ENCODE measurements around the gene C12orf57. TPM values are rescaled to one million over a fixed set of nuclear protein-coding genes. Genes with fewer than 3 reads are reported as not detected.

C12orf57 gene, protein sequence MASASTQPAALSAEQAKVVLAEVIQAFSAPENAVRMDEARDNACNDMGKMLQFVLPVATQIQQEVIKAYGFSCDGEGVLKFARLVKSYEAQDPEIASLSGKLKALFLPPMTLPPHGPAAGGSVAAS
- total RNA-seq (107 and 177 TPM in 2 replicates), polyA plus RNA-seq (172 and 220 TPM in 2 replicates), polyA minus RNA-seq (ENCODE audit: low replicate concordance) (60.1 and 67.8 TPM in 2 replicates)
- 181 and 214 TPM in 2 replicates for polyA plus RNA-seq (2012)

DNA sequence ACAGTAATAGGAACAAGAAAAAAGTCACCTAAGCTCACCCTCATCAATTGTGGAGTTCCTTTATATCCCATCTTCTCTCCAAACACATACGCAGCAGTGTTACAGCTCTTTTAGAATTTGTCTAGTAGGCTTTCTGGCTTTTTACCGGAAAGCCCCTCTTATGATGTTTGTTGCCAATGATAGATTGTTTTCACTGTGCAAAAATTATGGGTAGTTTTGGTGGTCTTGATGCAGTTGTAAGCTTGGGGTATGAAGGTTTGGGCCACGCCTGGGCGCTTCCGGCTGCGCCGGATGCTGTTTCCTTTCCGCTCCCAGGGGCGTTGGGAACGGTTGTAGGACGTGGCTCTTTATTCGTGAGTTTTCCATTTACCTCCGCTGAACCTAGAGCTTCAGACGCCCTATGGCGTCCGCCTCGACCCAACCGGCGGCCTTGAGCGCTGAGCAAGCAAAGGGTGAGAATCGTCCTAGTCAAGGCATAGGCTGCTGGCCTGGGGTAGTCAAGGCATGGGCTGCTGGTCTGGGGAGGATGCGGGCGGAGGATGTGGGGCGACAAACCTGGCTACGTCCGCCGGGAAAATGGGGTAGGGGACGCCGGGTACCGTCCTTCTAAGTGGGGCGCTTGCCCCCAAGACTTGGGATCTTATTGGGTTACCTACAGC is at the start of gene C12orf57, which contains the start of gene RNU7-1:
Gene C12orf57 (plus strand): TSS at position 301 of the 659 bp plus-strand sequence. CDS start 100 bp downstream, at position 401.
Gene RNU7-1 (plus strand): TSS at position 95 of the 659 bp plus-strand sequence.
- TF ChIP-seq EZH2 (IDR thresholded peaks at IDR 0.05; ENCODE audit: low read length, missing control alignments): no peak
- peak within 1 kb of the TSS; percentile 64 to 75 (median 70) for H3K4me3 ChIP-seq (replicated peaks in 1 of 4; ENCODE audit: control extremely low read depth in 1 of 4, insufficient read depth in 1 of 4, low read depth in 3 of 4, low read length in 4 of 4)

DNA sequence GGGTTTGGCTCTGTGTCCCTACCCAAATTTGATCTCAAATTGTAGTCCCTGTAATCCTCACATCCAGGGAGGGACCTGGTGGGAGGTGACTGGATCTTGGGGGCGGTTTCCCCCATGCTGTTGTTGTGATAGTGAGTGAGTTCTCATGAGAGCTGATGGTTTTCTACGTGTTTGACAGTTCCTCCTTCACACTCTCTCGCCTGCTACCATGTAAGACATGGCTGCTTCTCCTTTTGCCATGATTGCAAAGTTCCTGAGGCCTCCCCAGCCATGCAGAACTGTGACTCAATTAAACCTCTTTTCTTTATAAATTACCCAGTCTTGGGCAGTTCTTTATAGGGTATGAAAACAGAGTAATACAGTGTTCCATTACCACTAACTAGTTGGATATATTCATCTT is 49.5 kb upstream of the C12orf57 start:
- Histone ChIP-seq H3K36me3 (ENCODE audit: control insufficient read depth, insufficient read depth, low read length) (no peaks in the 10 kb centered on the region), H3K4me2 (ENCODE audit: extremely low read depth, insufficient read depth, low read length) (no peak overlapping the region), H3K27me3 (ENCODE audit: control insufficient read depth, insufficient read depth, low read length) (no peaks in the 10 kb centered on the region), H3K4me1 (ENCODE audit: control insufficient read depth, extremely low read depth, insufficient read depth, low read length) (no peaks in the 10 kb centered on the region), H3K27ac (ENCODE audit: insufficient read depth, low read length) (no peak overlapping the region), H3K79me2 (ENCODE audit: control insufficient read depth, insufficient read depth, low read length) (no peaks in the 10 kb centered on the region), H3K4me3 (replicated peaks in 1 of 4; ENCODE audit: control extremely low read depth in 1 of 4, insufficient read depth in 1 of 4, low read depth in 3 of 4, low read length in 4 of 4) (no peak overlapping the region), H2AFZ (ENCODE audit: low read length) (no peak overlapping the region), H3K9me3 (ENCODE audit: control insufficient read depth, insufficient read depth, low read depth, low read length) (no peaks in the 10 kb centered on the region), H3K9ac (ENCODE audit: insufficient read depth, low read length) (no peak overlapping the region), H4K20me1 (ENCODE audit: control insufficient read depth, extremely low read depth, insufficient read depth, low read length) (no peaks in the 10 kb centered on the region)
- TF ChIP-seq, protein P1, sequence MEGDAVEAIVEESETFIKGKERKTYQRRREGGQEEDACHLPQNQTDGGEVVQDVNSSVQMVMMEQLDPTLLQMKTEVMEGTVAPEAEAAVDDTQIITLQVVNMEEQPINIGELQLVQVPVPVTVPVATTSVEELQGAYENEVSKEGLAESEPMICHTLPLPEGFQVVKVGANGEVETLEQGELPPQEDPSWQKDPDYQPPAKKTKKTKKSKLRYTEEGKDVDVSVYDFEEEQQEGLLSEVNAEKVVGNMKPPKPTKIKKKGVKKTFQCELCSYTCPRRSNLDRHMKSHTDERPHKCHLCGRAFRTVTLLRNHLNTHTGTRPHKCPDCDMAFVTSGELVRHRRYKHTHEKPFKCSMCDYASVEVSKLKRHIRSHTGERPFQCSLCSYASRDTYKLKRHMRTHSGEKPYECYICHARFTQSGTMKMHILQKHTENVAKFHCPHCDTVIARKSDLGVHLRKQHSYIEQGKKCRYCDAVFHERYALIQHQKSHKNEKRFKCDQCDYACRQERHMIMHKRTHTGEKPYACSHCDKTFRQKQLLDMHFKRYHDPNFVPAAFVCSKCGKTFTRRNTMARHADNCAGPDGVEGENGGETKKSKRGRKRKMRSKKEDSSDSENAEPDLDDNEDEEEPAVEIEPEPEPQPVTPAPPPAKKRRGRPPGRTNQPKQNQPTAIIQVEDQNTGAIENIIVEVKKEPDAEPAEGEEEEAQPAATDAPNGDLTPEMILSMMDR (conservative IDR thresholded peaks at IDR 0.05 in 1 of 2, IDR thresholded peaks at IDR 0.05 in 1 of 2; ENCODE audit: low read depth in 1 of 2, low read length in 2 of 2): no peak
- TF ChIP-seq EZH2 (IDR thresholded peaks at IDR 0.05; ENCODE audit: low read length, missing control alignments): no peak
- DNase-seq (ENCODE audit: low read depth in 2 of 2): no peak

More for the DNA sequence above, at the start of gene C12orf57, which contains the start of gene RNU7-1:
- peaks cover 23% of the 10 kb centered on the region for H3K36me3 ChIP-seq (ENCODE audit: control insufficient read depth, insufficient read depth, low read length)
- no peak within 1 kb of the TSS for H2AFZ ChIP-seq (ENCODE audit: low read length)
- no peaks in the 10 kb centered on the region for H3K27me3 ChIP-seq (ENCODE audit: control insufficient read depth, insufficient read depth, low read length)
- peak within 1 kb of the TSS; percentile 94 for H3K27ac ChIP-seq (ENCODE audit: insufficient read depth, low read length)
- peak in 1 of 2 donors; percentile 90 for DNase-seq (ENCODE audit: low read depth in 2 of 2)
- H3K79me2 ChIP-seq (ENCODE audit: control insufficient read depth, insufficient read depth, low read length): peaks cover 2% of the 10 kb centered on the region
- peak within 1 kb of the TSS; percentile 95 for H3K4me2 ChIP-seq (ENCODE audit: extremely low read depth, insufficient read depth, low read length)
- H3K9me3 ChIP-seq (ENCODE audit: control insufficient read depth, insufficient read depth, low read depth, low read length): no peaks in the 10 kb centered on the region
- H3K4me1 ChIP-seq (ENCODE audit: control insufficient read depth, extremely low read depth, insufficient read depth, low read length): peaks cover 15% of the 10 kb centered on the region
- H3K9ac ChIP-seq (ENCODE audit: insufficient read depth, low read length): peak within 1 kb of the TSS; percentile 81
- H4K20me1 ChIP-seq (ENCODE audit: control insufficient read depth, extremely low read depth, insufficient read depth, low read length): no peaks in the 10 kb centered on the region

DNA sequence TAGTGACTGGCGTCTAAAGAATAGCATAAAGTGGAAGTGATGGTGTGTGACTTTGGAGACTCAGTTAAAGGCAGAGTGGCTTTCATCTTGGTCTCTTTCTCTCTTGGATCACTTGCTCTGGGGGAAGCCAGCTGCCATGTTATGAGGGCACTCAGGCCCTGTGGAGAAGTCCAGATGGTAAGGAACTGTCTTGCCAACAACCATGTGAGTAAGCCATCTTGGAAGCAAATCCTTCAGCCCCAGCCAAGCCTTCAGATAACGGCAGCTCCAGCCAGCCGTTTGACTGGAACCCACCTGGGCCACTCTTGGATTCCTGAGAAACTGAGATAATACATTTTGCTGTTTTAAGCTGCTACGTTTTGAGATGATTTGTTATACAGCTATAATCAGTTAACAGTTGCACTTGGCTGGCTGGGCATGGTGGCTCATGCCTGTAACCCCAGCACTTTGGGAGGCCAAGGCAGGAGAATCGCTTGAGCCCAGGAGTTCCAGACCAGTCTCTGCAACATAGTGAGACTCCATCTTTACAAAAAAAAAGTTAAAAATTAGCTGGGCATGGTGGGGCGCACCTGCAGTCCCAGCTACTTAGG is 46.9 kb upstream of the C12orf57 start:
- no peak for TF ChIP-seq EZH2 (IDR thresholded peaks at IDR 0.05; ENCODE audit: low read length, missing control alignments)
- TF ChIP-seq, protein P1 (conservative IDR thresholded peaks at IDR 0.05 in 1 of 2, IDR thresholded peaks at IDR 0.05 in 1 of 2; ENCODE audit: low read depth in 1 of 2, low read length in 2 of 2): no peak
- Histone ChIP-seq H3K9ac (ENCODE audit: insufficient read depth, low read length) (no peak overlapping the region), H3K36me3 (ENCODE audit: control insufficient read depth, insufficient read depth, low read length) (no peaks in the 10 kb centered on the region), H4K20me1 (ENCODE audit: control insufficient read depth, extremely low read depth, insufficient read depth, low read length) (no peaks in the 10 kb centered on the region), H3K4me1 (ENCODE audit: control insufficient read depth, extremely low read depth, insufficient read depth, low read length) (no peaks in the 10 kb centered on the region), H3K27ac (ENCODE audit: insufficient read depth, low read length) (no peak overlapping the region), H3K27me3 (ENCODE audit: control insufficient read depth, insufficient read depth, low read length) (no peaks in the 10 kb centered on the region), H2AFZ (ENCODE audit: low read length) (no peak overlapping the region), H3K4me2 (ENCODE audit: extremely low read depth, insufficient read depth, low read length) (no peak overlapping the region), H3K9me3 (ENCODE audit: control insufficient read depth, insufficient read depth, low read depth, low read length) (no peaks in the 10 kb centered on the region), H3K79me2 (ENCODE audit: control insufficient read depth, insufficient read depth, low read length) (no peaks in the 10 kb centered on the region), H3K4me3 (replicated peaks in 1 of 4; ENCODE audit: control extremely low read depth in 1 of 4, insufficient read depth in 1 of 4, low read depth in 3 of 4, low read length in 4 of 4) (no peak overlapping the region)
- DNase-seq (ENCODE audit: low read depth in 2 of 2): peak in 1 of 2 donors; percentile 19
